Prostate gland (tissue), 2 donors: ENCODE data around the gene LRRC42. TPM values are rescaled to one million over a fixed set of nuclear protein-coding genes. Genes with fewer than 3 reads are reported as not detected.
"Not testable (repeated sequence)": the region's sequence is repeated elsewhere in the genome, so short reads cannot be mapped to it uniquely, and the experiment has no call there.

Experiments used
- DNase-seq: peaks from one replicate; pipeline ENCODE4 v3.0.0-alpha.2; 2019; ENCODE audit warnings: low spot score
- H3K27ac ChIP-seq, 2 donors: fragments of 200-600 bp; sonication (generic); 2 replicates each; pipeline ENCODE4 v1.5.1; 2017 to 2019
- H3K27me3 ChIP-seq: fragments of 200-600 bp; sonication (generic); replicated peaks from 2 replicates; pipeline ENCODE4 v1.5.1; 2019; ENCODE audit not compliant: insufficient read depth
- H3K36me3 ChIP-seq, 2 donors: fragments of 200-600 bp; sonication (generic); 1 replicate in 1 of 2; 2 replicates in 1 of 2; pipeline versions ENCODE4 v1.5.1 to v1.8.1; 2017 to 2019
- H3K4me1 ChIP-seq: fragments of 200-600 bp; sonication (generic); replicated peaks from 2 replicates; pipeline ENCODE4 v1.5.1; 2019
- H3K4me3 ChIP-seq, 2 donors: fragments of 200-600 bp; sonication (generic); 2 replicates each; pipeline ENCODE4 v1.5.1; 2017 to 2019
- H3K9me3 ChIP-seq: fragments of 200-600 bp; sonication (generic); 2 replicates; pipeline ENCODE4 v1.5.1; 2017
- POLR2A ChIP-seq: fragments of 450-650 bp; IDR thresholded peaks from one replicate; pipeline ENCODE4 v1.6.1; 2016; ENCODE audit warnings: antibody characterized with exemption, mild to moderate bottlenecking
- POLR2AphosphoS5 ChIP-seq: sonication (generic); formaldehyde crosslinking; IDR thresholded peaks from one replicate; pipeline ENCODE4 v1.6.1; 2017; ENCODE audit warnings: antibody characterized with exemption
- WGBS: methylation state at CpG from one replicate; pipeline ENCODE4 v1.1.5; 2018; 5-methylcytosine and 5-hydroxymethylcytosine counted together
- intact Hi-C: fragments of 100-400 bp; cut with DNase I; formaldehyde crosslinking; loops from one replicate; pipeline ENCODE4 v1.14.2; 2022
- total RNA-seq, 2 donors: library from RNA; depleted of rRNA; stranded (reverse); fragments of >200 nt; gene quantifications; one replicate each; pipeline ENCODE4 v1.1.0, GENCODE V29; 2016
- TF ChIP-seq, protein P1 (sequence below), 4 experiments: fragments of 200-600 bp in 2 of 4; fragments of 450-650 bp in 2 of 4; sonication (generic) in 2 of 4; IDR thresholded peaks; 1 replicate in 3 of 4; 2 replicates in 1 of 4; pipeline ENCODE4 v1.5.1; 2016 to 2019; ENCODE audit warnings: antibody characterized with exemption in 4 of 4, mild to moderate bottlenecking in 2 of 4, moderate library complexity in 2 of 4

The LRRC42 gene
- total RNA-seq, 2 donors from 2014 or later: 21.1 to 31.8 TPM

DNA sequence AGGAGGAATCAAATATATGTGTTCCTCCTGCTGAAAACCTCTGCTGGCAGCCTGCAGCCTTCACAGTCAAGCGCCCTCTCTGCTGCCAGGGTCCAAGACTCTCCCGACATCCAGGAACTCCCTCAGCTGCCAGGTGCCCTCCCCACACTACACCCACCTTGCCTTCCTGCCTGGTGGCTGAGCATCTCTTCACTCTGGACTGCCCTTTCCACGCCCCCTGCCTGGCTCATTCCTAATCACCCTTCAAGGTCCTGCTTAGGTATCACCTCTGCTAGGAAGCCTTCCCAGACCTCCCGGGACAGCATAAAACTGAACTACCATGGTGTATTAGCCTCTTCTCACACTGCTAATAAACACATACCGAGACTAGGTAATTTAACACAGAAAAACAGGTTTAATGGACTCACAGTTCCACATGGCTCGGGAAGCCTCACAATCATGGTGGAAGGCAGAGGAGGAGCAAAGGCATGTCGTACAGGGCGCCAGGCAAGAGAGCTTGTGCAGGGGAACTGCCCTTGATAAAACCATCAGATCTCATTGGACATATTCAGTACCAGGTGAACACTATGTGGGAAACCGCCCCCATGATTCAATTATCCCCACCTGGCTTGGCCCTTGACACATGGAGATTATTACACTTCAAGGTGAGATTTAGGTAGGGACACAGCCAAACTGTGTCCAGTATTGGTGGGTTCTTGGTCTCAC, 56.5 kb downstream of the LRRC42 start:
- peak overlapping the region; percentile 0 to 15 for H3K27ac ChIP-seq
- DNase-seq: no peak
- peaks cover 3% of the 10 kb centered on the region for H3K4me1 ChIP-seq
- H3K27me3 ChIP-seq: no peaks in the 10 kb centered on the region
- no peak overlapping the region for H3K4me3 ChIP-seq
- H3K36me3 ChIP-seq: no peaks in the 10 kb centered on the region
- H3K9me3 ChIP-seq: no peaks in the 10 kb centered on the region
- TF ChIP-seq, protein P1, sequence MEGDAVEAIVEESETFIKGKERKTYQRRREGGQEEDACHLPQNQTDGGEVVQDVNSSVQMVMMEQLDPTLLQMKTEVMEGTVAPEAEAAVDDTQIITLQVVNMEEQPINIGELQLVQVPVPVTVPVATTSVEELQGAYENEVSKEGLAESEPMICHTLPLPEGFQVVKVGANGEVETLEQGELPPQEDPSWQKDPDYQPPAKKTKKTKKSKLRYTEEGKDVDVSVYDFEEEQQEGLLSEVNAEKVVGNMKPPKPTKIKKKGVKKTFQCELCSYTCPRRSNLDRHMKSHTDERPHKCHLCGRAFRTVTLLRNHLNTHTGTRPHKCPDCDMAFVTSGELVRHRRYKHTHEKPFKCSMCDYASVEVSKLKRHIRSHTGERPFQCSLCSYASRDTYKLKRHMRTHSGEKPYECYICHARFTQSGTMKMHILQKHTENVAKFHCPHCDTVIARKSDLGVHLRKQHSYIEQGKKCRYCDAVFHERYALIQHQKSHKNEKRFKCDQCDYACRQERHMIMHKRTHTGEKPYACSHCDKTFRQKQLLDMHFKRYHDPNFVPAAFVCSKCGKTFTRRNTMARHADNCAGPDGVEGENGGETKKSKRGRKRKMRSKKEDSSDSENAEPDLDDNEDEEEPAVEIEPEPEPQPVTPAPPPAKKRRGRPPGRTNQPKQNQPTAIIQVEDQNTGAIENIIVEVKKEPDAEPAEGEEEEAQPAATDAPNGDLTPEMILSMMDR (IDR thresholded peaks at IDR 0.05): no peak
- TF ChIP-seq POLR2A (no peak), POLR2AphosphoS5 (no peak)
- 73% methylated on average over 9 of the region's 9 CpGs for WGBS
- intact Hi-C loops: no loop called here

DNA sequence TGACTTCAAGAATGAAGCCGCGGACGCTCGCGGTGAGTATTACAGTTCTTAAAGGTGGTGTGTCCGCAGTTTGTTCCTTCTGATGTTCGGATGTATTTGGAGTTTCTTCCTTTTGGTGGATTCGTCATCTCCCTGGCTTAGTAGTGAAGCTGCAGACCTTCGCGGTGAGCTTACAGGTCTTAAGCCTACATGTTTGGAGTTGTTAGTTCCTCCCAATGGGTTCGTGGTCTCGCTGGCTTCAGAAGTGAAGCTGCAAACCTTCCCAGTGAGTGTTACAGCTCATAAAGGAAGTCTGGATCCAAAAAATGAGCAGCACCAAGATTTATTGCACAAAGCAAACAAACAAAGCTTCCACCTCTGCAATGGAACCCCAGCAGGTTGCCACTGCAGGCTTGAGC, 57.1 kb downstream of the LRRC42 start:
- Histone ChIP-seq H3K9me3 (no peaks in the 10 kb centered on the region), H3K36me3 (no peaks in the 10 kb centered on the region), H3K27ac (no peak overlapping the region), H3K4me3 (no peak overlapping the region), H3K27me3 (no peaks in the 10 kb centered on the region), H3K4me1 (peaks cover 3% of the 10 kb centered on the region)
- no peak for TF ChIP-seq POLR2AphosphoS5
- TF ChIP-seq POLR2A: no peak
- TF ChIP-seq, protein P1 (IDR thresholded peaks at IDR 0.05): no peak
- no peak for DNase-seq
- intact Hi-C loops: no loop called here
- WGBS: 93% methylated on average over 12 of the region's 12 CpGs

DNA sequence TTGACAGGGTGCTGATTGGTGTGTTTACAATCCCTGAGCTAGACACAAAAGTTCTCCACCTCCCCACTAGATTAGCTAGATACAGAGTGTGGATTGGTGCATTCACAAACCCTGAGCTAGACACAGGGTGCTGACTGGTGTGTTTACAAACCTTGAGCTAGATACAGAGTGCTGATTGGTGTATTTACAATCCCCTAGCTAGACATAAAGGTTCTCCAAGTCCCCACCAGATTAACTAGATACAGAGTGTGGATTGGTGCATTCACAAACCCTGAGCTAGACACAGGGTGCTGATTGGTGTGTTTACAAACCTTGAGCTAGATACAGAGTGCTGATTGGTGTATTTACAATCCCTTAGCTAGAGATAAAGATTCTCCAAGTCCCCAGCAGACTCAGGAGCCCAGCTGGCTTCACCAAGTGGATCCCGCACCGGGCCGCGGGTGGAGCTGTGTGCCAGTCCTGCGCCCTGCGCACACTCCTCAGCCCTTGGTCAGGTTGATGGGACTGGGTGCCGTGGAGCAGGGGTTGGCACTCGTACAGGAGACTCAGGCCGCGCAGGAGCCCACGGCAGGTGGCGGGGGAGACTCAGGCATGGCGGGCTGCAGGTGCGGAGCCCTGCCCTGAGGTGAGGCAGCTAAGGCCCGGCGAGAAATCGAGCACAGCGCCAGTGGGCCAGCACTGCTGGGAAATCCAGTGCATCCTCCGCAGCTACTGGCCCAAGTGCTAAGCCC, 57.8 kb downstream of the LRRC42 start:
- intact Hi-C loops, H3K36me3 ChIP-seq, H3K4me1 ChIP-seq, H3K27ac ChIP-seq, DNase-seq, H3K4me3 ChIP-seq, H3K9me3 ChIP-seq, H3K27me3 ChIP-seq: not testable (repeated sequence)
- 95% methylated on average over 19 of the region's 19 CpGs for WGBS

DNA sequence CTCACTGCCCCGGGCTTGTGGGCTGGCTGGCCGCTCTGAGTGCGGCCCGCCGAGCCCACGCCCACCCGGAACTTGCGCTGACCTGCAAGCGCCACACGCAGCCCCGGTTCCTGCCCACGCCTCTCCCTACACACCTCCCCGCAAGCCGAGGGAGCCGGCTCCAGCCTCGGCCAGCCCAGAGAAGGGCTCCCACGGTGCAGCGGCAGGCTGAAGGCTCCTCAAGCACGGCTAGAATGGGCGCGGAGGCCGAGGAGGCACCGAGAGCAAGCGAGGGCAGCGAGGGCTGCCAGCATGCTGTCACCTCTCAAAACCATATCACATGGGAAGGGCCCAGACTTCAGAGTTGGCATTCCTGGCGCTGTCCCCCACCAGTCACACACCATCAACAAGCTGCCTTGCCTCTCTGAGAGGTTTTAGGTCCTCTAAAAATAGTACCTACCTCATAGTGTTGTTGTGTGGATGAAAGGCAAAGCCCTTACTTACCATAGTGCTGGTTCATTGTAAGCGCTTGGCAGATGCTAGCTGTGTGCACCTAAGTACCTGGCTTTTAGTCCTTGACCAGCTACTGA, 58.4 kb downstream of the LRRC42 start:
- Histone ChIP-seq H3K27me3 (no peaks in the 10 kb centered on the region), H3K9me3 (no peaks in the 10 kb centered on the region), H3K36me3 (no peaks in the 10 kb centered on the region), H3K4me3 (no peak overlapping the region), H3K27ac (no peak overlapping the region), H3K4me1 (peaks cover 3% of the 10 kb centered on the region)
- no peak for TF ChIP-seq POLR2A
- WGBS: 95% methylated on average over 27 of the region's 27 CpGs
- no peak for DNase-seq
- intact Hi-C loops: no loop called here

DNA sequence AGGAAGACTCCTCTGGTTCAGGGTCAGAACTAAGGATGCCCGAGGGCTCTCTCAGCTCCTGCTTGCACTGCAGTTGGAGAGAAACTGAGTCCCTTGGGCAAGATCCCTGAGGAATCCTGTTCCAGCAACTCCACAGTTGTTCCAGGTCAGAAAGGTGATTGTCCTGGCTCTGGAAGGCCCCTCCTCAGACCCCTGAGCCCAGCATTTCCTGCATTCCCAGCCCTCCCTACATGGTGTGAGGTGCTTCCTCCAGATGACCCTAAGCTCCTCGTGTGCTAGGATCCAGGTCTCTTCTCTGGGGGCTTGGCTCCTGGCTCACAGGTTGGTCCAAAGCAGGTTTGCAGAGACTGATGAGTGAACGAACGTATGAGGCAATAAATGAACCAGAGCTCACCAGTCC, 60.4 kb downstream of the LRRC42 start:
- WGBS: 83% methylated on average over 4 of the region's 4 CpGs
- no peaks in the 10 kb centered on the region for H3K27me3 ChIP-seq
- H3K9me3 ChIP-seq: no peaks in the 10 kb centered on the region
- no peak overlapping the region for H3K4me3 ChIP-seq
- H3K36me3 ChIP-seq: no peaks in the 10 kb centered on the region
- H3K27ac ChIP-seq: no peak overlapping the region
- TF ChIP-seq, protein P1 (IDR thresholded peaks at IDR 0.05): no peak
- no peak for TF ChIP-seq POLR2A
- no peak for TF ChIP-seq POLR2AphosphoS5
- intact Hi-C loops: no loop called here
- no peak for DNase-seq
- peaks cover 3% of the 10 kb centered on the region for H3K4me1 ChIP-seq
